Upper lobe of left lung (tissue), 6 donors: ENCODE data around the gene PPP2R2B. TPM values are rescaled to one million over a fixed set of nuclear protein-coding genes. Genes with fewer than 3 reads are reported as not detected.

ENCODE experiments used
- small RNA-seq, 4 donors: library from RNA; depleted of rRNA; stranded (forward); fragments of <200 nt; gene quantifications; one replicate each; pipeline ENCODE3, GENCODE V24; 2016
- total RNA-seq, 6 donors: library from RNA; depleted of rRNA in 4 of 6; stranded (reverse); fragments of >200 nt in 4 of 6; gene quantifications; one replicate each; pipeline versions ENCODE4 v1.1.0 to v1.2.1, GENCODE V29; 2016 to 2021
- donor health status: DM: no; HTN: no; CAD: no; lungs with moderate emphysema.
- donor health status: DM: no; HTN: yes; CAD: no; lungs with severe emphysema.

PPP2R2B gene
- total RNA-seq, 6 donors from 2014 or later = 0.49 to 7.4 (median 1.3) TPM

Small RNAs within 50 kb of the gene (small RNA-seq; reads per million reads assigned to genes)
- 0 reads per million in 4 donors for gene RN7SL791P
